ENCODE data around the gene PCDH8. TPM values are rescaled to one million over a fixed set of nuclear protein-coding genes. Genes with fewer than 3 reads are reported as not detected.

Gene PCDH8
- total and polyA plus RNA-seq, 2 experiments from 2014 or later = 0.36 to 1.7 TPM

DNA sequence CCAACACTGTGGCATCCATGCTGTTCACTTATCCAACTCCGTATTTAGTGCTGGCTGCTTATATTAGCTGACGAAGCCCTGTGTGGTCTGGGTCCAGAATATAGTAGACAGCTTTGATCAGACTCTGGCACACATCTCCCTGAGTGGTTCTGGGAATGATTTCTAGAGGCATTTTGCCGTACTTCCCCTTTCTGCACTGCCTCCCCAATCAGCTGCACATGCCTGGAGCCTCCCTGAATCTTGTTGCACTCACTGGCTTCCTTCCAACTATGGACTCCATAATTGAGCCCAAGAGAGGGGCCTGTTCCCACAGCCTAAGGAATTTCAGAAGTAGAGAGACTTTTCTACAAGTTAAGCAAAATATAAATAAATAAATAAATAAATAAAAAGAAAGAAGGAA, 30.4 kb upstream of the PCDH8 start:
- Histone ChIP-seq H3K36me3 (ENCODE audit: insufficient read depth) (no peaks in the 10 kb centered on the region; the same call in 1 of the 2 replicates), H3K27me3 (ENCODE audit: insufficient read depth) (peaks cover 51% of the 10 kb centered on the region), H4K20me1 (replicated peaks; ENCODE audit: insufficient read depth) (no peaks in the 10 kb centered on the region), H3K27ac (ENCODE audit: low read depth) (no peak overlapping the region), H3K4me3 (no peak overlapping the region), H3K4me2 (no peak overlapping the region), H3K79me2 (replicated peaks; ENCODE audit: insufficient read depth) (no peaks in the 10 kb centered on the region), H2AFZ (no peak overlapping the region), H3F3A (replicated peaks; ENCODE audit: low read depth) (0 out of 2 replicates have a peak, but pooled peaks cover 6% of the 10 kb centered on the region), H3K9me2 (ENCODE audit: insufficient read depth) (no peaks in the 10 kb centered on the region), H3K4me1 (ENCODE audit: insufficient read depth) (peaks cover 44% of the 10 kb centered on the region)
- Mint-ChIP-seq H3K4me1 (peaks cover 48% of the 10 kb centered on the region), H3K36me3 (ENCODE audit: low read depth) (peaks cover 22% of the 10 kb centered on the region), H3K9me3 (peaks cover 31% of the 10 kb centered on the region), H3K27me3 (ENCODE audit: insufficient read depth, low read depth, poor library complexity) (peaks cover 21% of the 10 kb centered on the region), H3K4me3 (no peak overlapping the region), H3K27ac (no peak overlapping the region)
- TF ChIP-seq CTCF (conservative IDR thresholded peaks at IDR 0.05; ENCODE audit: low read depth in 2 of 2) = no peak
- TF ChIP-seq ZNF331 (CRISPR knock-in tag; IDR thresholded peaks at IDR 0.05; ENCODE audit: low read depth) = no peak
- no peak for TF ChIP-seq EZH2phosphoT487 (IDR thresholded peaks at IDR 0.05; ENCODE audit: unreplicated experiment)
- TF ChIP-seq ETS1 (IDR thresholded peaks at IDR 0.05) = no peak
- no peak for TF ChIP-seq POLR2AphosphoS5 (IDR thresholded peaks at IDR 0.05; ENCODE audit: low read depth)
- TF ChIP-seq REST (IDR thresholded peaks at IDR 0.05; ENCODE audit: unreplicated experiment) = no peak
- TF ChIP-seq NANOG (IDR thresholded peaks at IDR 0.05; ENCODE audit: borderline replicate concordance) = no peak
- no peak for TF ChIP-seq EZH2 (IDR thresholded peaks at IDR 0.05; ENCODE audit: low read depth, unreplicated experiment)
- TF ChIP-seq JUNB (IDR thresholded peaks at IDR 0.05; ENCODE audit: unreplicated experiment) = no peak
- TF ChIP-seq, protein P1, sequence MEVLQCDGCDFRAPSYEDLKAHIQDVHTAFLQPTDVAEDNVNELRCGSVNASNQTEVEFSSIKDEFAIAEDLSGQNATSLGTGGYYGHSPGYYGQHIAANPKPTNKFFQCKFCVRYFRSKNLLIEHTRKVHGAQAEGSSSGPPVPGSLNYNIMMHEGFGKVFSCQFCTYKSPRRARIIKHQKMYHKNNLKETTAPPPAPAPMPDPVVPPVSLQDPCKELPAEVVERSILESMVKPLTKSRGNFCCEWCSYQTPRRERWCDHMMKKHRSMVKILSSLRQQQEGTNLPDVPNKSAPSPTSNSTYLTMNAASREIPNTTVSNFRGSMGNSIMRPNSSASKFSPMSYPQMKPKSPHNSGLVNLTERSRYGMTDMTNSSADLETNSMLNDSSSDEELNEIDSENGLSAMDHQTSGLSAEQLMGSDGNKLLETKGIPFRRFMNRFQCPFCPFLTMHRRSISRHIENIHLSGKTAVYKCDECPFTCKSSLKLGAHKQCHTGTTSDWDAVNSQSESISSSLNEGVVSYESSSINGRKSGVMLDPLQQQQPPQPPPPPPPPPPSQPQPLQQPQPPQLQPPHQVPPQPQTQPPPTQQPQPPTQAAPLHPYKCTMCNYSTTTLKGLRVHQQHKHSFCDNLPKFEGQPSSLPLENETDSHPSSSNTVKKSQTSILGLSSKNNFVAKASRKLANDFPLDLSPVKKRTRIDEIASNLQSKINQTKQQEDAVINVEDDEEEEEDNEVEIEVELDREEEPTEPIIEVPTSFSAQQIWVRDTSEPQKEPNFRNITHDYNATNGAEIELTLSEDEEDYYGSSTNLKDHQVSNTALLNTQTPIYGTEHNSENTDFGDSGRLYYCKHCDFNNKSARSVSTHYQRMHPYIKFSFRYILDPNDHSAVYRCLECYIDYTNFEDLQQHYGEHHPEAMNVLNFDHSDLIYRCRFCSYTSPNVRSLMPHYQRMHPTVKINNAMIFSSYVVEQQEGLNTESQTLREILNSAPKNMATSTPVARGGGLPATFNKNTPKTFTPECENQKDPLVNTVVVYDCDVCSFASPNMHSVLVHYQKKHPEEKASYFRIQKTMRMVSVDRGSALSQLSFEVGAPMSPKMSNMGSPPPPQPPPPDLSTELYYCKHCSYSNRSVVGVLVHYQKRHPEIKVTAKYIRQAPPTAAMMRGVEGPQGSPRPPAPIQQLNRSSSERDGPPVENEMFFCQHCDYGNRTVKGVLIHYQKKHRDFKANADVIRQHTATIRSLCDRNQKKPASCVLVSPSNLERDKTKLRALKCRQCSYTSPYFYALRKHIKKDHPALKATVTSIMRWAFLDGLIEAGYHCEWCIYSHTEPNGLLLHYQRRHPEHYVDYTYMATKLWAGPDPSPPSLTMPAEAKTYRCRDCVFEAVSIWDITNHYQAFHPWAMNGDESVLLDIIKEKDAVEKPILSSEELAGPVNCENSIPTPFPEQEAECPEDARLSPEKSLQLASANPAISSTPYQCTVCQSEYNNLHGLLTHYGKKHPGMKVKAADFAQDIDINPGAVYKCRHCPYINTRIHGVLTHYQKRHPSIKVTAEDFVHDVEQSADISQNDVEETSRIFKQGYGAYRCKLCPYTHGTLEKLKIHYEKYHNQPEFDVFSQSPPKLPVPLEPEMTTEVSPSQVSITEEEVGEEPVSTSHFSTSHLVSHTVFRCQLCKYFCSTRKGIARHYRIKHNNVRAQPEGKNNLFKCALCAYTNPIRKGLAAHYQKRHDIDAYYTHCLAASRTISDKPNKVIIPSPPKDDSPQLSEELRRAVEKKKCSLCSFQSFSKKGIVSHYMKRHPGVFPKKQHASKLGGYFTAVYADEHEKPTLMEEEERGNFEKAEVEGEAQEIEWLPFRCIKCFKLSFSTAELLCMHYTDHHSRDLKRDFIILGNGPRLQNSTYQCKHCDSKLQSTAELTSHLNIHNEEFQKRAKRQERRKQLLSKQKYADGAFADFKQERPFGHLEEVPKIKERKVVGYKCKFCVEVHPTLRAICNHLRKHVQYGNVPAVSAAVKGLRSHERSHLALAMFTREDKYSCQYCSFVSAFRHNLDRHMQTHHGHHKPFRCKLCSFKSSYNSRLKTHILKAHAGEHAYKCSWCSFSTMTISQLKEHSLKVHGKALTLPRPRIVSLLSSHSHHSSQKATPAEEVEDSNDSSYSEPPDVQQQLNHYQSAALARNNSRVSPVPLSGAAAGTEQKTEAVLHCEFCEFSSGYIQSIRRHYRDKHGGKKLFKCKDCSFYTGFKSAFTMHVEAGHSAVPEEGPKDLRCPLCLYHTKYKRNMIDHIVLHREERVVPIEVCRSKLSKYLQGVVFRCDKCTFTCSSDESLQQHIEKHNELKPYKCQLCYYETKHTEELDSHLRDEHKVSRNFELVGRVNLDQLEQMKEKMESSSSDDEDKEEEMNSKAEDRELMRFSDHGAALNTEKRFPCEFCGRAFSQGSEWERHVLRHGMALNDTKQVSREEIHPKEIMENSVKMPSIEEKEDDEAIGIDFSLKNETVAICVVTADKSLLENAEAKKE (CRISPR knock-in tag; IDR thresholded peaks at IDR 0.05) = no peak
- no peak for TF ChIP-seq STAT1 (IDR thresholded peaks at IDR 0.05; ENCODE audit: unreplicated experiment)
- no peak for TF ChIP-seq ZNF114 (CRISPR knock-in tag; IDR thresholded peaks at IDR 0.05)
- TF ChIP-seq CREB1 (CRISPR knock-in tag; IDR thresholded peaks at IDR 0.05; ENCODE audit: low read depth) = no peak
- no peak for ATAC-seq
- DNase-seq (ENCODE audit: low spot score) = no peak
